Stimulated activated CD8-positive, alpha-beta memory T cell treated with anti-CD3 and anti-CD28 coated beads, Interleukin-12 subunit alpha, Interleukin-12 subunit beta, amount 100 ng/mL, for 4 hours (primary cell): ENCODE results near the gene DNAJB12.
"Not testable (repeated sequence)": the region's sequence is repeated elsewhere in the genome, so short reads cannot be mapped to it uniquely, and the experiment has no call there.

ENCODE experiments used
- DNase-seq: peaks from one replicate; pipeline ENCODE4 v3.0.0-alpha.2; 2020; ENCODE audit warnings: low read depth

DNAJB12 gene

GRCh38 chr10:72354356-72355213 is at the start of gene DNAJB12:
Gene DNAJB12, minus strand, starts transcription at chr10:72354919. Its CDS starts 22 bp downstream, at chr10:72354897.
- DNase-seq: peak; percentile 82

- not testable (repeated sequence) for DNase-seq
These were observed 40.9 kb upstream of the DNAJB12 start for GRCh38 chr10:72395581-72395980.

DNA sequence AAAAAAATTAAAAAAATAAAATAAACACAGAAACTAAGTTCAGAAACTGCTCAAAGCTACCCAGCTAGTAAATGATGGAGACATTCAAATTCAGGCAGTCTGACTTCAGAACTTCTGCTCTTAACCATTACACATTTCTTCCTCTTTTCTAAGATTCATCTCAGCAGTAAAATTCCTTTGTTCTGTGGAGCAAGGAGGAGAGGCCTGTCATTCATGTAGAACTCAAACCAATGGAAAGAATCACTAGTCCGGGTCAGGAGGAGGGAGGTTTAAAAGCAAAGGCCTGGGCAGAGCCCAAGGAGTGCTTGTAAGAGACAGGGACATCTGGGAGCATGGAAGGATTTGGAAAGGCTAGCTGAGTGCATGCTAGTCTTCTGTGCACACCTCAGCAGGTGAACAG is 37.9 kb upstream of the DNAJB12 start:
- DNase-seq: no peak

DNA sequence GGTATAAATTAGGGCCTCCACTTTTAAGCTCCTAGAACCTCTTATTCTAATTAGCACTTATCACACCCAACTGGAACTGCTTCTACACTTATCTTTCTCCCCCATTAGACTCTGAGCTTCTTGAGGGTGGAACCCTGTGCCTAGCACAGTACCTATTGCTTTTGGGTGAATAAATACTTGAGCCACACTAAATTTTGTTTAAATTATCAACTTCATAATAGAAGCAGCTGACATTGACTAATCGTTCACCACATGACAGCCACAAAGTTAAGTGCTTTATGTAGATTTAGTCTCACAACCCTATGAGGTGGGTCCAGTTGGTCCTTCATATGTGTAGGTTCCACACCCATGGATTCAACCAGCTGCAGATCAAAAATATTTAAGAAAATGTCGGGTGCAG is 36.0 kb upstream of the DNAJB12 start:
- DNase-seq: no peak

DNA sequence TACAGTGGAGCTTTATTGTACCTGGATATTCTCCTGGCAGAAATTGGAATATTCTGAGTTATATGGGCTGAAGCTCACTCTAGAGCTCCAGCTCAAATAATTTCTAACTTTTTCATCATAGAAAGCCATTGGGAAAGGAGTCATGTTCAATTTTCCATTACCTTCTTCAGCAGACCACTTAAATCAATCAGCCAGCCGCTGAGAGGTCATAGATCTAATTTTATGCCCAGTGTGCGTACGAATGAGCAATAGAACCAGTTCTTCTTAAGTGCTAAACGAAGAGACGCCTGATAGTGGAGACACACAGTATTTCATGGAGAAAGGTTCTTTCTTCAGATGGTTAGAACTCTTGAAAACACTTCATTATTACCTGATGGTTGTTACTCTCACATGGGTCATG is 35.0 kb upstream of the DNAJB12 start:
- DNase-seq: no peak

GRCh38 chr10:72389014-72389413 is 34.3 kb upstream of the DNAJB12 start:
- DNase-seq: no peak

DNA sequence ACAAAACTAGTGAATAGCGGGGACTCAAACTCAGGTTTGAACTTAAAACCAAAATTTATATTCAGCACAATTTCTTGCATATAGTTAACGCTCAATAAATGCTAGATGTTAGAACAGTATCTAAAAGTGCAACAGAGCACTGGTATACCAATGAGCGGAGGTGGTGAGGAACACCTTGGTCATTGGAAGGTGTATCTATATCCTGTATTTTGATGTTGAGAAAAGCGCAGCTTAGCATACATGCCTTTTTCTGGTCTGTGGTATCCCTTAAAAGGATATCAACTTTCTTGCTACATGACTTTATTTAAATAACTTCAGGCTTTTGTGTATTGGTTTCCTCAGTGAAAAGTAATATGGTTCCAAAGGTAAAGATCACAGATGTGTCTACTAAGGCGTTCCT is 33.3 kb upstream of the DNAJB12 start:
- no peak for DNase-seq

DNA sequence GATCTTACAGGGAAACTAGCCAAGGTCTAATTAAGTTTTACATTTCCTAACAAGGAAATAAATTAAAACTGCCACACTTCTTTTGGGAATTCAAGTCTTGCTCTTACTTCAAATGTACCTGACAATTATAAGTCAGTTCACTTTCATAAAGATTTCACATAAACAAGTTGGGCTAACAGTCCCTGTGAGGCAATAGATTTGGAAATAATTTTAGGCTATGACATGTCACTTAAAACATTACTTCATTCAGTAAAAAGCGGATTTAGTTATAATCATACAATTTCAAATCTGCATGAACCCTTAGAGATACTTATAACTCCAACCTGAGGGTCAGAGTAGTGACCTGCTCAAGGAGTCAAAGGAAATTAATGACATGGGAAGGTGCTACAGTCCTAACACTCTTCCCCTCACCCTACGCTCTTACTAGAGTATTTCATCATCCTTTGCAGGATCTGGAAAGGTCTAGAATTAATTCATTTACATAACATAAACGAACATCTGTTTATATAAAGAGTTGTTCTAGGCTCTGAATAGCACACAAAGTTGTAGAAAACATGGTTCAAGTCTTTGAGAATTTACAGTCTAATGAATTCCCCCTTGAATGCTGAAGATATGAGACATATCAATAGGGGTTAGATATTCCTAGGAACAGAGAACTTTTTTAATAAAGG is 32.3 kb upstream of the DNAJB12 start:
- no peak for DNase-seq

- DNase-seq: no peak
These were observed 31.0 kb upstream of the DNAJB12 start for GRCh38 chr10:72385724-72386123.

DNA sequence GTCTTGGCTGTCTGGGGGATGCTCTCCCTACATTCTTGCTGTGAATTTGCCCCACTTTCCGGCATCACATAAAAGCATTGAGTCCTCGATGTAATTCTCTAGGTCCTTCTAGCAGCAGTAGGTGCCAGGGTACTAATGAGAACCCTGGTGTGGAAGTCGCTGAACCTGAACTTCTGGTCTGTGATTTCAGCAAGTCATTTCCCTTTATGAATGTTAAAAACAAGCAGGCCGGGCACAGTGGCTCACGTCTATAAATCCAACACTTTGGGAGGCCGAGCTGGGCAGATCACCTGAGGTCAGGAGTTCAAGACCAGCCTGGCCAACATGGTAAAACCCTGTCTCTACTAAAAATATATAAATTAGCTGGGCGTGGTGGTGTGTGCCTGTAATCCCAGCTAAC is 30.3 kb upstream of the DNAJB12 start:
- not testable (repeated sequence) for DNase-seq

DNA sequence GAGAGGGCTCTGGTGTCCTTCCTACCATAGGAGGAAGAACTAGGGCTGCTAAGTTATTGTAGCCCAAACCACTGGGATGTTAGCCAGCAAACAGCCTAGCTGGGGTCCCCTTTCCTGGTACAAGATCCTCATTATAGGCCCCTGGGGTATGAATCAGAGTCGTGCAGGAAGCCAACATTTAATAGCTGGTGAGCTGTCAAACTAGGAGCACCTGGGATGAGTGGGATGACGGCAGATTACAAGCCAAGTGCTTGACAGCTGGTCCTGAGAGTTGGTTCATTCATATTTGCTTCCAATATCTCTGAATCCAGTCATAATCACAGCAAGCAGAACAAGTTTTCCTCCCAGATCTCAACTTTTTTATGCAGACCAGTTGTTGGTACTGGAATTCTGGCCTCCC is 25.1 kb upstream of the DNAJB12 start:
- no peak for DNase-seq

DNA sequence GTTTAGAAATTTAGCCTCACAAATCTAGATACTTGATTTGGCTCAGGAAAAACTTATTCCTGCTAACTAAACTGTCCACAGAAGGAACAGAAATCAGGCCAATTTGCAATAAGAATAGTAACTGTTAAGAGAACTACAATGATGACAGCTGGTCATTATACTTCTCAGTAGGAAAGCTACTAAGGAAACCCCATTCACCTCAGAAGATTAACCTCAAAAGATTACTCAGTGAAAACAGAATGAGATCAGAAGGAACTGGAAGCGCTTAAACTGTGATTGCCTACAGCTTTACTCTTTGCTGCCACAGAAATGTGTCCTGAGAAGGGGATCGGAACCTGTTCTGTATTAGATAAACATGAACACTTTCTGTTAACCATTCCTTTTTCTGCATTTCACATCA is 24.3 kb upstream of the DNAJB12 start:
- no peak for DNase-seq

DNA sequence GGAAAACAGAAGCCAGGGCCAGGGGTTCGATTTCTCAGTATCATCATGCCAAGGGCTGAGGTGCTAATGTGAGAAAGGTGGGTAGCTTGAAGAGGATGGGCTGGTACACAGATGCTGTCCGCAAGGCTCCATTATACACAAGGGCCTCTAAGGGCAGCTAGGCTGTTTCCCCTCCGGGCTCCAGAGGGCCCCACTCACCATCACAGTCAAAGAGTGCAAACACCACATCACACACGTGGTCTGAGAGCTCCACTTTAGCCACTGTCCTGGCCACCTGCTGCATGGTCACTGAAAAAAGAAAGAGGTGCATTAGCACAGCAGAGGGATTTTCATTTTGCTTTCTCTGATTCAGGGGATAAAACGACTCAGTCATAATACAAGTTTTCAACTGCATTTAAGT is 20.9 kb upstream of the DNAJB12 start:
- no peak for DNase-seq

GRCh38 chr10:72375173-72375572 is 20.5 kb upstream of the DNAJB12 start:
- DNase-seq: no peak

- no peak for DNase-seq
These were observed 15.5 kb upstream of the DNAJB12 start for GRCh38 chr10:72370201-72370722.

GRCh38 chr10:72367301-72367960 is 12.7 kb upstream of the DNAJB12 start:
- no peak for DNase-seq

DNA sequence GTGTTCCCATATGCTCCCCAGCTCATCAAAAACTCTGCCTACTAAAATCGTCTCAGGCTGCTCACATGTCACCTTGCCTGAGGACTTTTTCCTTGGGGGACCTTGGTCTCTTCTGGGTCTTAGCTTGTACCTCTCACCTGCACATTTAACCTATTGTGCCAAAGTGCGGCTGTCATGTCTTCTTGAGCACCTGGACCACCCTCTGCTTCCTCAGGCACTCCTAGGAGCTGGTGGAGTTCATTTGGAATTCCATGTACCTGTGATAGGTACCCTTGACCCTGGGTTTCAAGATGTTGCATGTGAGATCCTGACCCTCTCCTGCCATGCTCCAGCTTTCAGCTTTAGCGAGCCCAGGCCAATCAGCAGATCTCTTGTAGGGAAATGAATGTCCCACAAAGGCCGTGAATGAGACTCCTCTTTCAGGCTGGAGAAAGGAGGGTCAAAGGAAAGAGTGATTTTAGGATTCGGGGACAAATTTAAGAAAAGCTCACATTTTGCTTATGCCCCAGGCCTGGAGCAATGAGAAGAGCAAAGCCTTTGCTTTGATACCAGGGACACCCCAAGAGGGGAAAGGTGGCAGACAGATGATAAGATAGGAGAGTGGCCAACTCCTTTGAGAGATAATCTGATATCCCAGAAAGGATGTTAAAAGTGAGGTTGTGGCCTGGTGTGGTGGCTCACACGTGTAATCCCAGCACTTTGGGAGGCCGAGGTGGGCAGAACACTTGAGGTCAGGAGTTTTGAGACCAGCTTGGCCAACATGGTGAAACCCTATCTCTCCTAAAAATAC is 10.6 kb upstream of the DNAJB12 start:
- no peak for DNase-seq

GRCh38 chr10:72364239-72364777 is 9.6 kb upstream of the DNAJB12 start:
- DNase-seq: peak; percentile 61

DNA sequence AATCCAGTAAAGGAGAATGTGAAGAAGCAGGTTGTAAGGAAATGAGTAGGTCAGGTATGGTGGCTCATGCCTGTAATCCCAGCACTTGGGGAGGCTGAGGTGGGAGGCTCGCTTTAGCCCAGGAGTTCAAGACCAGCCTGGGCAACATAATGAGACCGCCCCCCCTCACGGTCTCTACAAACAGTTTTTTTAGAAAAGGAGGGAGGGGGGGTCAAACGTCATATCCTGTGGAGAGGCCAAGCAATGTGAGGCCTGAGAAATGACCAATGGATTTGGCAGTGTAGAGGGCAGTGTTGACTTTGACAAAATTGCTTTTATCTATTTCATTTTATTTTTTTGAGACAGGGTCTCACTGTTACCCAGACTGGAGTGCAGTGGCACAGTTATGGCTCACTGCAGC is 2.3 kb upstream of the DNAJB12 start:
- DNase-seq: no peak

DNA sequence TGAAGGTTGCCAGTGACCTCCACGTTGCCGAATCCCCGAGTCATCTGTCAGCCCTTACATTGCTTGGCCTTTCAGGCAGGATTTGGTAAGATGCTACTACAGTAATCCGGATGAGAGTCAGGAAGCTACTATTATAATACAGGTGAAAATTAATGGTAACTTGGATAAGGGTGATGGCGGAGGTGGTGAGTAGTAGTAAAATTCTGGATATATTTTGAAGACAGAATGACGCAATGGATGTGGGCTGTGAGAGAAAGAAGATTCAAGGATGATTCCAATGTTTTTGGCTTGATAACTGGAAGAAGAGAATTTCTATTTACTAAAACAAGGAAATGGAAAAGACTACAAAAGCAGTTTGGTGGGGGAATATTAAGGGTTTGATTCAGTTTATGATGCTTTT is 1.4 kb upstream of the DNAJB12 start:
- DNase-seq: no peak

- DNase-seq: no peak
These were observed 466 bp upstream of the DNAJB12 start for GRCh38 chr10:72355214-72355555.

GRCh38 chr10:72353965-72354355 is 759 bp downstream of the DNAJB12 start:
- DNase-seq: no peak
